Measurements from ENCODE around the gene WRAP73. TPM values are rescaled to one million over a fixed set of nuclear protein-coding genes. Genes with fewer than 3 reads are reported as not detected.

WRAP73 gene
- total RNA-seq, 1 experiment from 2014 or later: 14.9 TPM

DNA sequence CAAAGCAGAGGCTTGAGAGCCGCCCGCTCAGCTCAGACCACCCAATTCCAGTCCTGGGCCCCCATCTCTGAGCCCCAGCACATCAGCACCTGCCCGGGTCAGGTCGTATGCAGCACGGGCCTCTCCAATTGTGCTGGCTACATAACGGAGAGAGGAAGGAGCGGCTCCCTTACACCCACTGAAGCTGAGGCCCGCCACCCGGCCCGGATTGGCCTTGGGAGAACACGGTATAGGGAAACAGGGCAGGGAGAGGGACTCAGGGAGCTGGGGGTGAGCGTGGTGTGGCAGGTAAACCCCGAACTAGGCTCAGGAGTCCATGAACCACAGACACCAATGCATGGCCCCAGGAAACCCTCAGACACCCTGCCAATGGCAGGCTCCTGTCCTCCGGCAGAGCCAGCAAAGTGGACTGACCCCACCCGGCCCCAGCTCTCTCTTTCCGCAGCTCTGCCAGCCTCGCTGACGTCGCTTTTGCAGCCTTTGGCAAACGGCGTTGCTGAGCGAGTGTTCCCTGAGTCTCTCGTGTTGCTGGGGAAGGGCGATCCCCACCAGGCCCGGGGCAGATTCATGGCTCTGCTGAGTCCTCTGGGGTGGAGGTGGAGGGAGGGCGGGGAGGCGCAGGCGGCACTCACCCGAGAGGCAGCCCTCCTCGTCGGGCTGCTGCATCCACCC is 55.1 kb downstream of the WRAP73 start:
- Mint-ChIP-seq H3K4me3 (ENCODE audit: low read depth, unreplicated experiment) (no peak overlapping the region), H3K9me3 (ENCODE audit: low read depth, unreplicated experiment) (no peaks in the 10 kb centered on the region), H3K4me1 (ENCODE audit: low read depth, unreplicated experiment) (no peaks in the 10 kb centered on the region), H3K27me3 (ENCODE audit: unreplicated experiment) (no peaks in the 10 kb centered on the region), H3K27ac (ENCODE audit: unreplicated experiment) (no peak overlapping the region), H3K36me3 (ENCODE audit: insufficient read depth, unreplicated experiment) (peaks cover 20% of the 10 kb centered on the region)
- intact Hi-C loops (cut with micrococcal nuclease; ENCODE audit: unreplicated experiment): no loop called here
- TF ChIP-seq, protein P1, sequence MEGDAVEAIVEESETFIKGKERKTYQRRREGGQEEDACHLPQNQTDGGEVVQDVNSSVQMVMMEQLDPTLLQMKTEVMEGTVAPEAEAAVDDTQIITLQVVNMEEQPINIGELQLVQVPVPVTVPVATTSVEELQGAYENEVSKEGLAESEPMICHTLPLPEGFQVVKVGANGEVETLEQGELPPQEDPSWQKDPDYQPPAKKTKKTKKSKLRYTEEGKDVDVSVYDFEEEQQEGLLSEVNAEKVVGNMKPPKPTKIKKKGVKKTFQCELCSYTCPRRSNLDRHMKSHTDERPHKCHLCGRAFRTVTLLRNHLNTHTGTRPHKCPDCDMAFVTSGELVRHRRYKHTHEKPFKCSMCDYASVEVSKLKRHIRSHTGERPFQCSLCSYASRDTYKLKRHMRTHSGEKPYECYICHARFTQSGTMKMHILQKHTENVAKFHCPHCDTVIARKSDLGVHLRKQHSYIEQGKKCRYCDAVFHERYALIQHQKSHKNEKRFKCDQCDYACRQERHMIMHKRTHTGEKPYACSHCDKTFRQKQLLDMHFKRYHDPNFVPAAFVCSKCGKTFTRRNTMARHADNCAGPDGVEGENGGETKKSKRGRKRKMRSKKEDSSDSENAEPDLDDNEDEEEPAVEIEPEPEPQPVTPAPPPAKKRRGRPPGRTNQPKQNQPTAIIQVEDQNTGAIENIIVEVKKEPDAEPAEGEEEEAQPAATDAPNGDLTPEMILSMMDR (IDR thresholded peaks at IDR 0.05; ENCODE audit: unreplicated experiment): no peak
- BruUV-seq (replicated peaks): no TSS peak
- CTCF ChIA-PET: no interaction called here
- no peak for DNase-seq

DNA sequence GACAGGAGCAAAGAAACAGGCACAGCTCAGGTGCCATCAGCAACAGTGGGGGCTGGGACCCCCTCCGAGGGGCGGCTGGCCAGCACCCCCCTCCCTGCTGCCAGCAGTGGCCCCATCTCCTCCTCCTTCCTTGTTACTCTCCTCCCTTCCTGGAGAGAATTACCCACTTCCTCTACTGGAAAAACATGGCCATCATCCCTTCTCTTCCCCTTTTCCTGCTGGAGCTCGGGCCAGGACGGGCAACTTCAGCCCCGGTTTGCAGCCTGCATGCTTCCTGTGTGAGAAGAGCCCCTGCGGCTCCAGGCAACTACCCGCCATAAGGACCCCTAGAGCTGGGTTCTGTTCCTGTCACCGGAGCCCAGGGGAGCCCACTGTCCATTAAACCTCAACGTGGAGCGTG is 56.2 kb downstream of the WRAP73 start:
- Mint-ChIP-seq H3K4me3 (ENCODE audit: low read depth, unreplicated experiment) (no peak overlapping the region), H3K36me3 (ENCODE audit: insufficient read depth, unreplicated experiment) (peaks cover 23% of the 10 kb centered on the region), H3K27ac (ENCODE audit: unreplicated experiment) (no peak overlapping the region), H3K27me3 (ENCODE audit: unreplicated experiment) (no peaks in the 10 kb centered on the region), H3K9me3 (ENCODE audit: low read depth, unreplicated experiment) (no peaks in the 10 kb centered on the region), H3K4me1 (ENCODE audit: low read depth, unreplicated experiment) (peaks cover 6% of the 10 kb centered on the region)
- DNase-seq: no peak
- intact Hi-C loops (cut with micrococcal nuclease; ENCODE audit: unreplicated experiment): no loop called here
- no TSS peak for BruUV-seq (replicated peaks)
- CTCF ChIA-PET: no interaction called here
- TF ChIP-seq, protein P1 (IDR thresholded peaks at IDR 0.05; ENCODE audit: unreplicated experiment): no peak

DNA sequence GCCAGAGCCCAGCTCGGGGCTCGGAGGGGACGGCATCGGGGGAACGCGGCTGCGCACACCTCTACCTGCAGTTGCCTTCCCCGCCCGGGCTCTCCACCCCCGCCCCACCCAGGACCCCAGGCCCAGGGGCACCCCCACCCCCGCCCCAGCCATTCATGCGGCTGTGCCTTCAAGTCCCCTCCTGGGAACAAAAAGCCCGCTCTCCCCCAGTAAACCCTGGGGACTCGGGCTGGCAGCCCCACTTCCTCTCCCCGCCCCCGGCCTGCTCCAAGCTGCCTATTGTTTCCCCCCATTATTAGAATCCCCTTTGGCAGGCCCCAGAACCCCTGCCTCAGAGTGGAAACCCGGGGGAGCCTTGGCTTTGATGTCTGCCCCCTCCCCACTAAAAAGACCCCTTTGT is 56.6 kb downstream of the WRAP73 start:
- Mint-ChIP-seq H3K27ac (ENCODE audit: unreplicated experiment) (no peak overlapping the region), H3K4me3 (ENCODE audit: low read depth, unreplicated experiment) (no peak overlapping the region), H3K27me3 (ENCODE audit: unreplicated experiment) (no peaks in the 10 kb centered on the region), H3K9me3 (ENCODE audit: low read depth, unreplicated experiment) (no peaks in the 10 kb centered on the region), H3K4me1 (ENCODE audit: low read depth, unreplicated experiment) (peaks cover 8% of the 10 kb centered on the region), H3K36me3 (ENCODE audit: insufficient read depth, unreplicated experiment) (peaks cover 21% of the 10 kb centered on the region)
- CTCF ChIA-PET: no interaction called here
- TF ChIP-seq, protein P1 (IDR thresholded peaks at IDR 0.05; ENCODE audit: unreplicated experiment): no peak
- intact Hi-C loops (cut with micrococcal nuclease; ENCODE audit: unreplicated experiment): no loop called here
- no TSS peak for BruUV-seq (replicated peaks)
- DNase-seq: no peak

DNA sequence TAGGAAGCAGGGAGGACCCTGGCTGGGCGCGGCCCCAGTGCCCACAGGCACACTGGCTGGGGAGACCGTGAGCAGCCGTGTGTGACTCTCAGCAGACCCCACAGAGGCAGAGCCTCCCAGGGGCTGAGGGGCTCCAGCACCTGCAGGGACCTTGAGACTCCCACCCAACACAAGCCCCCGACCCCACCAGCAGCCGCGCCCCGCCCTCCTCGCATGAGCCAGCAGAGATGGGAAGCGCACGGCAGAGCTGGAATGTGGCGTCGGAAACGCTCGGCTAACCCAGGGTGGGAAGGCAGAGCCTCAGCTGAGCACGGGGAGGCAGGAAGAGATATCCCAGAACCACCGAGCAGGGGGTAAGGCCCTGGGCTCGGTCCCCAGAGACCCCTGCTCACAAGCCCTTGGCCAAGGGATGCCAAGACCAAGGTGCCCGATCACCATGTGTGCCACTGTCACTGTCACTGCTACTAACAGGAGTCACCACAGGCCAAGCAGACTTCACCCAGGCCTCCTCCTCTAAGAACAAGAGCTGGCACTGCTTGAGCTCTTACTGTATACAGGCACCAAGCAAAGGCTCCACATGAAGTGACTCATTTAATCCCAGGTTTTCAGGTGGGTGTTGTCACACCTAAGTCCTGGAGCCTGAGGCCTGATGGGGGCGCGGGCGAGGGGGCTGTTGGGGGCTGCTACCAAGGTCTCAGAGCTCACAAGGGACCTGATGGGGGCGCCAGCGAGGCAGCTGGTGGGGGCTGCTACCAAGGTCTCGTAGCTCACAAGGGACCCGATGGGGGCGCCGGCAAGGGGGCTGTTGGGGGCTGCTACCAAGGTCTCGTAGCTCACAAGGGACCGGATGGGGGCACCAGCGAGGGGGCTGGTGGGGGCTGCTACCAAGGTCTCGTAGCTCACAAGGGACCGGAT is 58.7 kb downstream of the WRAP73 start:
- TF ChIP-seq, protein P1 (IDR thresholded peaks at IDR 0.05; ENCODE audit: unreplicated experiment): no peak
- CTCF ChIA-PET: no interaction called here
- Mint-ChIP-seq H3K9me3 (ENCODE audit: low read depth, unreplicated experiment) (no peaks in the 10 kb centered on the region), H3K36me3 (ENCODE audit: insufficient read depth, unreplicated experiment) (peaks cover 15% of the 10 kb centered on the region), H3K4me3 (ENCODE audit: low read depth, unreplicated experiment) (no peak overlapping the region), H3K4me1 (ENCODE audit: low read depth, unreplicated experiment) (peaks cover 15% of the 10 kb centered on the region), H3K27ac (ENCODE audit: unreplicated experiment) (no peak overlapping the region), H3K27me3 (ENCODE audit: unreplicated experiment) (no peaks in the 10 kb centered on the region)
- no TSS peak for BruUV-seq (replicated peaks)
- no peak for DNase-seq
- intact Hi-C loops (cut with micrococcal nuclease; ENCODE audit: unreplicated experiment): no loop called here
